ENCODE results near the gene TRAF5. TPM values are rescaled to one million over a fixed set of nuclear protein-coding genes. Genes with fewer than 3 reads are reported as not detected.

Gene TRAF5
- total RNA-seq, 1 experiment from 2014 or later, result 14.4 TPM

GRCh38 chr1:211361202-211361601 lies 34.6 kb downstream of the TRAF5 start:
- no peak overlapping the region for H3K4me3 ChIP-seq
- DNase-seq (ENCODE audit: low read depth in 1 of 2, low spot score in 2 of 2), result no peak
- no peaks in the 10 kb centered on the region for H3K4me1 ChIP-seq (replicated peaks)
- H3K27me3 ChIP-seq (replicated peaks), result no peaks in the 10 kb centered on the region
- H3K9me3 ChIP-seq (replicated peaks), result no peaks in the 10 kb centered on the region
- H3K36me3 ChIP-seq, result peaks cover 32% of the 10 kb centered on the region; the same call in 1 of the 2 replicates
- no peak overlapping the region for H3K27ac ChIP-seq

GRCh38 chr1:211369640-211370039 lies 43.0 kb downstream of the TRAF5 start:
- peaks cover 17% of the 10 kb centered on the region for H3K36me3 ChIP-seq
- no peaks in the 10 kb centered on the region for H3K27me3 ChIP-seq (replicated peaks)
- H3K4me3 ChIP-seq, result no peak overlapping the region
- no peak overlapping the region for H3K27ac ChIP-seq
- DNase-seq (ENCODE audit: low read depth in 1 of 2, low spot score in 2 of 2), result no peak
- H3K9me3 ChIP-seq (replicated peaks), result no peaks in the 10 kb centered on the region
- no peaks in the 10 kb centered on the region for H3K4me1 ChIP-seq (replicated peaks)

DNA sequence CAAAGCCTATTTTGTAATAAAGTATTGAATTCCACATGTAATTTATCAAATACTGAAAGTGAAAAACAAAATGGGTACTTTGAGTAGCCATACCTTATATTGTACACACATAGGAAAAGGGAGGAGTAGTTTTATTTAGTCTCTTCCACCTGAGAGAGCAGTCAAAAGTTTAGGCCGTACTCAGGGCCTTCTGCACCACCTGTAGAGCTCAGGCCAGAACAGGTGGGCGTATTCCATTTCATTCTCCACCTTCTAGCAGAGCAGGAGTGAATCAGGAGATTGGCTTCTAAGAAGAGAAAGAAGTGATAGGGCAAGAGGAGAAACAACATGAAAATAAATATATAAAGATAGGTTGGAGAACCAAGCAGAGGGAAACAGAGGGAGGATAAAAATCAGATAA lies 44.0 kb downstream of the TRAF5 start:
- no peaks in the 10 kb centered on the region for H3K27me3 ChIP-seq (replicated peaks)
- no peak overlapping the region for H3K4me3 ChIP-seq
- H3K36me3 ChIP-seq, result peaks cover 17% of the 10 kb centered on the region
- no peaks in the 10 kb centered on the region for H3K4me1 ChIP-seq (replicated peaks)
- no peak for DNase-seq (ENCODE audit: low read depth in 1 of 2, low spot score in 2 of 2)
- H3K9me3 ChIP-seq (replicated peaks), result no peaks in the 10 kb centered on the region
- H3K27ac ChIP-seq, result no peak overlapping the region

DNA sequence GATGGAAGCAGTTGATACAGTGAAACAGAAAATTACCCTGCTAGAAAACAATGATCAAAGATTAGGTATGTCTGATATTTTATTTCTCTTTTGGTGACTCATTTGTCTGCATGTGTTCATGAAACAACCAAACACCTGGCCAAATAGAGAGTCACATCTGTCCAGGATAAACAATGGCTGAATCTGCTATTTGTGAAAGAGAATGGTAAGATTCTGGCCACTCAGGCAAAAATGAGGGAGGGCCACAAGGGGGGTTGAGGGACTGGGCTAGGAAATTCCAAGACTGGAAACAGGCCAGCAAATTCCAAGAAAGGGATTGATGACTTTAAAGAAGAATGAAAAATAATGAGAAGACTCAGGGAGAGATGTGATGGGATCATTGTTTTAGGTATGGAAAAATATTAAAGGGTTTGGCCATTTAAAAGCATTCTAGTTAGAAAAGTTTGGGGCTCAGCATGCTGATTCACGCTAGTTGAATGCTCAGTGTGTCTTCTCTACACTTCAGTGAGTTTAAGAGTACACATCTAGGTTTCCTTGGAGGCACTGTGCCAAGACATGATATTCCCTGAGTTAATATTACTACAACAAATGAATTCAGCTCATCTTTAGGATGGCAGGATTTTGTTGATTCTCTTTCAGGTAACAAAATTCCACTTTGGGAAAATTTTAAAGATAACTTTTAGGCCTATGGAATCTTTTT lies 44.9 kb downstream of the TRAF5 start:
- no peak for DNase-seq (ENCODE audit: low read depth in 1 of 2, low spot score in 2 of 2)
- Histone ChIP-seq H3K4me3 (no peak overlapping the region), H3K27me3 (replicated peaks) (no peaks in the 10 kb centered on the region), H3K36me3 (peaks cover 17% of the 10 kb centered on the region), H3K4me1 (replicated peaks) (no peaks in the 10 kb centered on the region), H3K27ac (no peak overlapping the region), H3K9me3 (replicated peaks) (no peaks in the 10 kb centered on the region)

GRCh38 chr1:211372463-211372862 lies 45.8 kb downstream of the TRAF5 start:
- no peak for DNase-seq (ENCODE audit: low read depth in 1 of 2, low spot score in 2 of 2)
- H3K27ac ChIP-seq, result no peak overlapping the region

DNA sequence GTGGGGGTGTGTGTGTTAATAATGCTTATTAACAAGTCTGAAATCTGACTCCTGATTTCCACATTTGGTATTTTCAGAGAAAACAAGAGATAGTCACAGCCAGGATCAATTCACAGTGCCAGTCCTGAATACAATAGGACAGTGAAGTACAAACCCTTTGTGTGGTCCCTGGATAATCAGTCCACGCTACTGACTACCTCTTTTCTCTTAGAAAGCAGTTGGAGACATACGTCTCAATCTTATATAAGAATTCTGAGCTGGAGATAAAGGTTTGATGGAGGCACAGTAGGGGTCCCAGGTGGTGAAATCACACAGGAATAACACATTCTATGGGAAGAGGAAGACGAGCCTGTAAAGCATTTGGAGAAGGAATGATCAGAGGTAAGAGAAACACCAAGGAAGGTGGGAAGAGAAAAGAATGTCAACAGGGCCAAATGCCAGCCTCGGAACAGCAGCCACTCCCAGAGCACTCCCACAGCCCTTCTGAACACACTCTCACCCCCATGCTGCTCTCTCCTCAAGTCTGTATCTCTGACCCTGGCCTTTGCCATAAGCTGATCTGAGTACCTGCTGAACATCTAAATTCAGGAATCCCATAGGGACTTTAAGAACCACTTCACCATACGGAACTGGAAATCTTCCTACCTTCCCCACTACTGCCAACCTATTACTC lies 48.6 kb downstream of the TRAF5 start:
- H3K4me1 ChIP-seq (replicated peaks), result no peaks in the 10 kb centered on the region
- no peak overlapping the region for H3K27ac ChIP-seq
- no peaks in the 10 kb centered on the region for H3K9me3 ChIP-seq (replicated peaks)
- no peak overlapping the region for H3K4me3 ChIP-seq
- H3K27me3 ChIP-seq (replicated peaks), result no peaks in the 10 kb centered on the region
- peaks cover 11% of the 10 kb centered on the region; the same call in 1 of the 2 replicates for H3K36me3 ChIP-seq
- no peak for DNase-seq (ENCODE audit: low read depth in 1 of 2, low spot score in 2 of 2)

More at GRCh38 chr1:211372463-211372862, 45.8 kb downstream of the TRAF5 start:
- Histone ChIP-seq H3K27me3 (replicated peaks) (no peaks in the 10 kb centered on the region), H3K9me3 (replicated peaks) (no peaks in the 10 kb centered on the region), H3K4me3 (no peak overlapping the region), H3K36me3 (peaks cover 14% of the 10 kb centered on the region; the same call in 1 of the 2 replicates), H3K4me1 (replicated peaks) (no peaks in the 10 kb centered on the region)

- H3K27ac ChIP-seq, result no peak overlapping the region
- H3K9me3 ChIP-seq (replicated peaks), result no peaks in the 10 kb centered on the region
- no peaks in the 10 kb centered on the region for H3K27me3 ChIP-seq (replicated peaks)
- no peaks in the 10 kb centered on the region for H3K4me1 ChIP-seq (replicated peaks)
- no peak for DNase-seq (ENCODE audit: low read depth in 1 of 2, low spot score in 2 of 2)
- peaks cover 11% of the 10 kb centered on the region; the same call in 1 of the 2 replicates for H3K36me3 ChIP-seq
- no peak overlapping the region for H3K4me3 ChIP-seq
Observed at GRCh38 chr1:211375949-211376348, 49.3 kb downstream of the TRAF5 start.

DNA sequence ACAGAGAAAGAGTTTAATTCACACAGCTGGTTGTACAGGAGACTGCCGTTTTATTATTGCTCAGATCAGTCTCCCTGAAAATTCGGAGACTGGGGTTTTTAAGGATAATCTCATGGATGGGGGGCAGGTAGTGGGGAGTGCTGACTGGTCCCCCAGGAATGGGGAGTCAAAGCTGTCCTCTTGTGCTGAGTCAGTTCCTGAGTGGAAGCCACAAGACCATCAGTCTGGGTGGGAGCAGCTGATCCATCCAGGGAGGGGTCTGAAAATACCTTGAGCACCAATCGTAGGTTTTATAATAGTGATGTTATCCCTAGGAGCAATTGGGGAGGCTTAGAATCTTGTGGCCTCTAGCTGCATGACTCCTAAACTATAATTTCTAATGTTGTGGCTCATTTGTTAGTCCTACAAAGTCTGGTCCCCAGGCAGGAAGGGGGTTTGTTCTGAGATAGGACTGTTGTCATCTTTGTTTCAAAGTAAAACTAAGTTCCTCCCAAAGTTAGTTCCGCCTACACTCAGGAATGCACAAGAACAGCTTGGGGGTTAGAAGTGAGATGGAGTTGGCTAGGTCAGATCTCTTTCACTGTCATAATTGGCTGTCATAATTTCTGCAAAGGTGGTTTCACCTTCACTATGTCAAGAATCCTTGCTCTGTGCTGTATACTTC lies 50.3 kb downstream of the TRAF5 start:
- no peak for DNase-seq (ENCODE audit: low read depth in 1 of 2, low spot score in 2 of 2)
- H3K27me3 ChIP-seq (replicated peaks), result no peaks in the 10 kb centered on the region
- H3K36me3 ChIP-seq, result peaks cover 11% of the 10 kb centered on the region; the same call in 1 of the 2 replicates
- H3K9me3 ChIP-seq (replicated peaks), result no peaks in the 10 kb centered on the region
- H3K27ac ChIP-seq, result no peak overlapping the region
- peaks cover 1% of the 10 kb centered on the region; the same call in 1 of the 2 replicates for H3K4me1 ChIP-seq (replicated peaks)
- H3K4me3 ChIP-seq, result no peak overlapping the region

DNA sequence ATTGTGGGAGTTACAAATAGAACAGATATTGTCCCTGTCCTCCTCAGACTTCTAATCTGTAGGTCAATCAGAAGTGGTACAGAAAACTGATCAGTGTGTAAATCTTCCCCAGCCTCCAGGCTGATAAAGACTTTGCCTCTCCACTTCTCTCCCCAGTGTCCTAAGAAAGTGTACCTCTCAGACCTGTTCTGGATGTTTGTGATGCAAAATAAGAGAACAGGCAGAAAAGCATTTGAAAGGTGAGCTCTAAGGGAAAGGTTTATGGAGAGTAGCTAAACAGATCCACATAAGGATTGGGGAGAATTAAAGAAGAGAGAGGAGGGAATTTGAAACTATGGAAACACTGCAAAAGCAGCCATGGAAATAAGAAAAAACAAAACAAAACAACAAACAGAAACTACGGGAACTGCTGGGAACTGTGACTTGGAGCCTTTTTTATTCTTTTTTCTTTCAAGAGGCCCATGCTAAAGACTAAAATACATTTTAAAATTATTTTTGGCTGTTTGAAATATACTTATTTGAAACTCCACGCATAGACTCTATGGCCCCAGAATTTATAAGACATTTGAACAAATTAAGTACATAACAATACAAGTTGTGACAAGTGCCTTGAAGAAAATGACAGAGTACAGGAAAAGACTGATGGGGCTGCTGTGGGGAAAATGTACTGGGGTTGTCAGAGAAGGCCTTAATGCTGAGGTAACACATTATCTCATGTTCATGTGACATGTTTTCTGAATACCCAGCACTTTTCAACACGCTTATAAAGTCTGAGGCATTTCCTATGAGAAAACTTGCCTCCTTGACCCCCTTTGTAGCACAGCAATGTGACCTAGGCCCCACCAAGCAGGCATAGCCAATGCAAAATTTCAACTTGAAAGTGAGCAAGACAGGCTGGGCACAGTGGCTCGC lies 51.2 kb downstream of the TRAF5 start:
- H3K9me3 ChIP-seq (replicated peaks), result no peaks in the 10 kb centered on the region
- H3K27ac ChIP-seq, result no peak overlapping the region
- no peak for DNase-seq (ENCODE audit: low read depth in 1 of 2, low spot score in 2 of 2)
- H3K27me3 ChIP-seq (replicated peaks), result no peaks in the 10 kb centered on the region
- peaks cover 4% of the 10 kb centered on the region; the same call in 1 of the 2 replicates for H3K4me1 ChIP-seq (replicated peaks)
- H3K4me3 ChIP-seq, result no peak overlapping the region
- peaks cover 11% of the 10 kb centered on the region; the same call in 1 of the 2 replicates for H3K36me3 ChIP-seq

- Histone ChIP-seq H3K27ac (no peak overlapping the region), H3K36me3 (peaks cover 11% of the 10 kb centered on the region; the same call in 1 of the 2 replicates), H3K4me1 (replicated peaks) (peaks cover 11% of the 10 kb centered on the region), H3K27me3 (replicated peaks) (no peaks in the 10 kb centered on the region), H3K4me3 (no peak overlapping the region), H3K9me3 (replicated peaks) (no peaks in the 10 kb centered on the region)
- DNase-seq (ENCODE audit: low read depth in 1 of 2, low spot score in 2 of 2), result no peak
Observed at GRCh38 chr1:211378844-211379243, 52.2 kb downstream of the TRAF5 start.

DNA sequence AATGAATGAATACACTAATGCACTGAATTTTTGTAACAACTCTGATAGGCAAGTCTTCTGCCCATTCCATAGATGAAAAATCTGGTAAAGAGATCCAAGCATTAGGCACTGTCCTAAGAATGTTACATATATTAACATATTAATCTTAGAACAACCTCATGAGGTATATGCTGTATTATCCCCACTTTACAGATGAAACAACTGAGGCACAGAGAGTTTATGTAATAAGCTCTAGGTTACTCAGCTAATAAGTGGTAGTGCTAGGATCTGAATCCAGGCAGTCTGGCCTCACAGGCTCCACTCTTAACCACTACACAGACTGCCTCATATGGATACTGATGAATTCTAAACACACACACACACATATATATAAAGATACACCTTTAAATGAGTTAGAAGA lies 52.8 kb downstream of the TRAF5 start:
- Histone ChIP-seq H3K4me3 (no peak overlapping the region), H3K36me3 (peaks cover 11% of the 10 kb centered on the region; the same call in 1 of the 2 replicates), H3K4me1 (replicated peaks) (peaks cover 11% of the 10 kb centered on the region), H3K27me3 (replicated peaks) (no peaks in the 10 kb centered on the region), H3K9me3 (replicated peaks) (no peaks in the 10 kb centered on the region), H3K27ac (no peak overlapping the region)
- no peak for DNase-seq (ENCODE audit: low read depth in 1 of 2, low spot score in 2 of 2)

DNA sequence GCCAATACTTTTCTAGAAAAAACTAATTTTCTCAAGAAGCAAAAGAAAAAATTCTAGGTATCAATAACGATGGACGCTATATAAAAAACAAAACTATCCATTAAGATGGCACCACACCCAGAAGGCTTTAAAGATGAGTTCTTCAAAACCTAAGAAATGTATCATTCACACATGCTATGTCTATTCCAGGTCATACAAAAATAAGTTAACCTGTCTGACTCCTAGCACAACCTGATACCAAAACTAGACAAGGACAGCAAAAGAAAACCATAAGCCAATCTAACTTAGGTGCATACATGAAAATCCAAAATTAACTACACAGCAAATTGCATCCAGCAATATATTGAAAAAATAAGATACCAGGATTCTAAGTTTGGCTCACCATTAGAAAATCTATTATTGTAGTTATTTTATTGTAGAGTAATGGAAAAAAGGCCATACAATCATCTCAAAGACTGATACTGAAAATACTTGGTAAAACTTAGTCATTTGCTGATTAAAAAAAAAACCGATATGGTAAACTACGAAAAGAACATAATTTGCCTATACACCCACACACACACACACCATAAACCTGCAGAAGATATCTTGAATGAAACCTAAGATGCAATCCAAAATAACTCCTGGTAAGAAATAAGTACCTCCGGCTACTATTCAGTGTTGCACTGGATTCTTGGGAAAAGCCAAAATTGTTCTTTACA lies 55.0 kb downstream of the TRAF5 start:
- H3K4me1 ChIP-seq (replicated peaks), result peaks cover 11% of the 10 kb centered on the region
- peak overlapping the region; percentile 66; the same call in 1 of the 2 replicates for H3K4me3 ChIP-seq
- H3K27ac ChIP-seq, result no peak overlapping the region
- DNase-seq (ENCODE audit: low read depth in 1 of 2, low spot score in 2 of 2), result no peak
- H3K36me3 ChIP-seq, result no peaks in the 10 kb centered on the region
- no peaks in the 10 kb centered on the region for H3K9me3 ChIP-seq (replicated peaks)
- H3K27me3 ChIP-seq (replicated peaks), result no peaks in the 10 kb centered on the region
